GM06990 (cell line): ENCODE results near the gene JAZF1.

Experiments
- DNase-seq: peaks from one replicate; pipeline ENCODE4 v3.0.0-alpha.2; 2011; ENCODE audit not compliant: insufficient read length; ENCODE audit errors: extremely low read depth
- H3K27me3 ChIP-seq: replicated peaks from 2 replicates; pipeline ENCODE4 v1.6.0; 2011; ENCODE audit warnings: low read length; ENCODE audit not compliant: control insufficient read depth, insufficient read depth
- H3K36me3 ChIP-seq: 2 replicates; pipeline ENCODE4 v1.5.1; 2011; ENCODE audit warnings: low read length; ENCODE audit not compliant: control insufficient read depth, insufficient read depth
- H3K4me3 ChIP-seq: replicated peaks from 2 replicates; pipeline ENCODE4 v1.5.1; 2011; ENCODE audit warnings: low read depth, mild to moderate bottlenecking, control low read depth, low read length
- CTCF ChIP-seq: IDR thresholded peaks from 2 replicates; pipeline ENCODE4 v1.5.1; 2011; ENCODE audit warnings: low read length, control low read depth, mild to moderate bottlenecking, inconsistent platforms; ENCODE audit not compliant: insufficient read depth, poor library complexity, severe bottlenecking

Gene JAZF1

GRCh38 chr7:28123752-28124151, 56.8 kb downstream of the JAZF1 start:
- DNase-seq: no peak

GRCh38 chr7:28121496-28121895, 59.1 kb downstream of the JAZF1 start:
- no peak for DNase-seq
- Histone ChIP-seq H3K36me3 (no peaks in the 10 kb centered on the region), H3K27me3 (peaks cover 1% of the 10 kb centered on the region), H3K4me3 (no peak overlapping the region)
- no peak for TF ChIP-seq CTCF

More at GRCh38 chr7:28123752-28124151, 56.8 kb downstream of the JAZF1 start:
- TF ChIP-seq CTCF: no peak
- no peaks in the 10 kb centered on the region for H3K36me3 ChIP-seq
- peaks cover 1% of the 10 kb centered on the region for H3K27me3 ChIP-seq
- H3K4me3 ChIP-seq: no peak overlapping the region

GRCh38 chr7:28116041-28116440, 64.6 kb downstream of the JAZF1 start:
- no peak for TF ChIP-seq CTCF
- Histone ChIP-seq H3K27me3 (peaks cover 1% of the 10 kb centered on the region), H3K36me3 (no peaks in the 10 kb centered on the region), H3K4me3 (no peak overlapping the region)
- DNase-seq: no peak

- Histone ChIP-seq H3K36me3 (no peaks in the 10 kb centered on the region), H3K4me3 (no peak overlapping the region), H3K27me3 (peaks cover 1% of the 10 kb centered on the region)
- DNase-seq: no peak
- TF ChIP-seq CTCF: no peak
Observed at GRCh38 chr7:28115261-28115660, 65.3 kb downstream of the JAZF1 start.

- no peak overlapping the region for H3K4me3 ChIP-seq
- H3K27me3 ChIP-seq: peaks cover 1% of the 10 kb centered on the region
- no peak for TF ChIP-seq CTCF
- DNase-seq: no peak
- H3K36me3 ChIP-seq: no peaks in the 10 kb centered on the region
Observed at GRCh38 chr7:28114056-28114455, 66.5 kb downstream of the JAZF1 start.

- no peak for DNase-seq
- H3K4me3 ChIP-seq: no peak overlapping the region
- no peak for TF ChIP-seq CTCF
- H3K36me3 ChIP-seq: no peaks in the 10 kb centered on the region
- H3K27me3 ChIP-seq: no peaks in the 10 kb centered on the region; the same call in none of the 2 replicates
Observed at GRCh38 chr7:28112883-28113540, 67.6 kb downstream of the JAZF1 start.
